AG10803 (cell line): ENCODE results near the gene NAPSA.

Experiments used
- DNase-seq: peaks from one replicate; pipeline ENCODE4 v3.0.0; 2010; ENCODE audit warnings: low read depth
- H3K4me3 ChIP-seq: 2 replicates; pipeline ENCODE4 v1.5.1; 2011; ENCODE audit warnings: mild to moderate bottlenecking, low read length, control low read depth
- CTCF ChIP-seq: conservative IDR thresholded peaks from 2 replicates; pipeline ENCODE4 v1.5.1; 2011; ENCODE audit warnings: mild to moderate bottlenecking, low read length, control low read depth, inconsistent platforms

NAPSA gene

GRCh38 chr19:50310759-50311465 lies 54.5 kb downstream of the NAPSA start:
- TF ChIP-seq CTCF = no peak
- no peak overlapping the region for H3K4me3 ChIP-seq
- DNase-seq = no peak

GRCh38 chr19:50309396-50310125 lies 55.9 kb downstream of the NAPSA start:
- no peak for DNase-seq
- H3K4me3 ChIP-seq = no peak overlapping the region
- TF ChIP-seq CTCF = no peak

DNA sequence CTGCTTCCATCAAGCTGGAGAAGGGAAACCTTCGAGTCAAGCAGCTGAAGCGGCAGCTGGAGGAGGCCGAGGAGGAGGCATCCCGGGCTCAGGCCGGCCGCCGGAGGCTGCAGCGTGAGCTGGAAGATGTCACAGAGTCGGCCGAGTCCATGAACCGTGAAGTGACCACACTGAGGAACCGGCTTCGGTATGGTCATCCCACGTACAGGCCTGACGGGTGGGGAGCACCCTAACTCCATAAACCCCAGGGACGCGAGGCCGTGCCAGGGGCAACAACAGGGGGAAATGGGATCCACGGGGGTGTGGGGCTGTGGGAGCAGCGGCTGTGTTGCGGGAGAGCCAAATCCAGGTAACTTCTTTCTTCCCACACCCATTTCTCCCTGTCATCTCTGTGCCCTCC lies 56.4 kb downstream of the NAPSA start:
- DNase-seq = no peak
- H3K4me3 ChIP-seq = no peak overlapping the region
- no peak for TF ChIP-seq CTCF
